GM18505 (cell line): ENCODE data around the gene ZNRF1.

Experiments
- ATAC-seq: cut with Tn5 transposase; IDR thresholded peaks from one replicate; pipeline ENCODE4 v1.9.1; 2021; ENCODE audit not compliant: unreplicated experiment
- POLR2A ChIP-seq: IDR thresholded peaks from 4 replicates; pipeline ENCODE4 v1.6.1; 2011; ENCODE audit warnings: borderline replicate concordance; ENCODE audit not compliant: insufficient read depth, insufficient read length; ENCODE audit errors: extremely low read depth

The ZNRF1 gene

DNA sequence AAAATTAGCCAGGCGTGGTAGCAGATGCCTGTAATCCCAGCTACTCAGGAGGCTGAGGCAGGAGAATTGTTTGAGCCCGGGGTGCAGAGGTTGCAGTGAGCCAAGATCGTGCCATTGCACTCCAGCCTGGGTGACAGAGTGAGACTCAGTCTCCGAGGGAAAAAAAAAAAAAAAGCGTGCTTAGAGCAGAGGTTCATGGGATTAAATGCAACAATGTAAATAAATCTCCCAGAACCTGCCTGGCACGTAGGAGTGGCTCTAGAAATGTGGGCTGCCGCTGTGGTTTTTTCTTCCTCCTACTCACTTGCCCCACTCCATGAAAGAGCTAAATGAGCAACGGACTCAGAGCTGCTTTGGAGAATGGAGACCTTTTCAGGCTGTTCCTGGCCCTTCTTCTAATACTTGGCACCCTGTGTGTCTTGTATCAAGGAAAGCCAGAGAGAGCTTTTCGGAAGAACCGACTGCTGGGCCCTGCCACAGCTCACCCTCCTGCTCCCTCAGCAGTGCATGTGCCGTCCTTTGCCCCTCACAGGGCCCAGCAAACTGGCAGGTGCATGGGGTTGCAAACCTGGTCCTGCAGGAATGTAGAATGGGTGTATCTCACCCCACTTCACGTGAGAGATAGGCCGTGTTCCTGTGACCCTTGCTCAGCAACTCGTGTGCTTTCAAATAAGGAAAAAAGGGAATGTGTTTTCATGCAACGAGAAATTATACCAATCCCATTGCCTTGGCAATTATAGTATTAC lies 65.8 kb downstream of the ZNRF1 start:
- no peak for ATAC-seq
- TF ChIP-seq POLR2A: no peak

- TF ChIP-seq POLR2A: no peak
- no peak for ATAC-seq
Observed at GRCh38 chr16:75065149-75065505, 66.3 kb downstream of the ZNRF1 start.

DNA sequence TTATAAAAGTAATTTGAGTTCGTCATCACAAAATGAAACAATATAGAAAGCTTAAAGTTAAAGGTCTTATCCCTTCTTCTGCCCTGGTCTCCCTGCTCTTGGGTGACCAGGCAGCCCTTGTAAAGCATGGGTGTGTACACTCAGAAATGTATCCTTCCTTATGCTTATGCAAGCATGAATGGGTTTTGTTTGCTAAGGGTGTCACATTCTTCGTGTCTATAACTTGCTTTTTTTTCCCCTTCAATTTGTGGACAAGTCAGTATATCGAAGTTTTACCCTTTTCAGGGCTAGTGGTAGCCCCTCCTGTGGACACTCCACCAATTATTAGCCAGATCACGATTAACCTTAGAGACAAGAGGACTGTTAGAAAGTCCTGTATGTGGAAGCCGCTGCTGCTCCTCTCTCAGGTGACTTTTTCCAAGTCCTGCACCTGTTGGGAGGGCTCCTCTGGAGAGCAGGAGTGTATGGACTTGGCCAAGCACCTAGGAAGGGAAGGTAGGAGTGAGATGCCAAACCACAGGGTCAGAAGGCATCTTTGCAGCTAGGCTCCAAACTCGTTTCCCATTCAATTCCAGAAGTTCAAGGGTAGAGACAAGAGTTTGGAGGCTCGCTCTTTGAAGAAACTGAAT lies 66.8 kb downstream of the ZNRF1 start:
- no peak for ATAC-seq
- no peak for TF ChIP-seq POLR2A

DNA sequence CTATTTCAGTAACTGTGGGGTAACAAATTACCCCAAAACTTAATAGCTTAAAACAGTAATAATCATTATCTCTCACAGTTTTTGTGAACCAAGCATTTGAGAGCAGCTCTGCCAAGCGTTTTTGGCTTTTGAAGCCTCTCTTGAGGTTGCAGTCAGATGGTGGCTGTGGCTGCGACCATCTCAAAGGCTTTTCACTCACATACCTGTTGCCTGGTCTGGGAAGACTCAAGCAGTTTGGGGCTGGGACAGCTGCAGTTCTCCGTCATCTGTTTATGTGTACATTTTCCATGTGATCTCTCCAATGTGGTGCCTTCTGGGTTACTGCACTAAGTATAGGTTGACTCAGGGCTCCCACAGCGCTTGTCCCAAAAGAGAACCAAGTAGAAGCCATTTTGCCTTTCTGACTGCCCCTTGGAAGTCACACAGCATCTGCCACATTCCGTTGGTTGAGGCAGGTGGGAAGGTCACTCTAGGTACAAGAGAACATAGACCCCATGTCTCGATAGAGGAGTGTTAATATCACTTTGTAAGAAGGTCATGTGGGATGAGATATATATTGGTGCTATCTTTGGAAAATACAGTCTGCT lies 68.1 kb downstream of the ZNRF1 start:
- TF ChIP-seq POLR2A: no peak
- no peak for ATAC-seq

DNA sequence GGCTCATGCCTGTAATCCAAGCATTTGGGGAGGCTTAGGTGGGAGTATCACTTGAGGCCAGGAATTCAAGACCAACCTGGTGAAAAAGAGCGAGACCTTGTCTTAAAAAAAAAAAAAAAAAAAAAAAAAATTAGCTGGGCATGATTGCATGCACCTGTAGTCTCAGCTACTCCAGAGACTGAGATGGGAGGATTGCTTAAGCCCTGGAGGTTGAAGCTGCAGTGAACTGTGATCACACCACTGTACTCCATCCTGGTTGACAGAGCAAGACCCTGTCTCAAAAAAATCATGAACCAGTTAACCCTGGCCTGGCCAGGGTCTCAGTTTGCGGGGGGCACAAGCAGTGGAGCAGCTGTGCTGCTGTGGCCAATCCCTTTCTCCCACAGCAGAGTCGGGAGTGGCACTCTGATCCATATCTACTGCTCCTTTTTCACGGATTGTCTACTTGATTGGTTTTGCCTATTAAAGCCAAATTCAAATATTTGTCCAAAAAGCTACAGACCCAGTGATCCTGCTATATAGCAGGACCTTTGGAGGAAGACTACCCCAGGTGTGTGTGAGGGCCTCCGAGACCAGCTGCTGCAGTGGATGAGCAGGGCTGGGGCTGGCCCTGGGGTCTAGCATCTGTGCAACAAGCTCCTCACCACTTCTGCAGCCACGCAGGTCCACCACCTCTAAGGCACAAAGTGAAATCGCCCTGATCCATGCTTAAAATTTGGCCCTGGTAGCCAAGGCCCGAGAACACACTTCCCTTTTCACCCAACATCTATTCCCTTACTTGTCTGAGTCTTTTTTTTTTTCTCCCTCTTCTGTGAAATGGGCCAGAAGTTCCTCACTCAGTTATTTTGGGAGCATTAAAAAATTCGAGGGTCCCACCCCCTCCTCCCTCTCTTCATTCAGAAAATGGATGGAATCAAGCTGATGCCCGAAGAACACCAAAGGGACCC lies 69.5 kb downstream of the ZNRF1 start:
- TF ChIP-seq POLR2A: no peak
- ATAC-seq: no peak

- no peak for ATAC-seq
- TF ChIP-seq POLR2A: no peak
Observed at GRCh38 chr16:75070012-75070841, 71.4 kb downstream of the ZNRF1 start.

DNA sequence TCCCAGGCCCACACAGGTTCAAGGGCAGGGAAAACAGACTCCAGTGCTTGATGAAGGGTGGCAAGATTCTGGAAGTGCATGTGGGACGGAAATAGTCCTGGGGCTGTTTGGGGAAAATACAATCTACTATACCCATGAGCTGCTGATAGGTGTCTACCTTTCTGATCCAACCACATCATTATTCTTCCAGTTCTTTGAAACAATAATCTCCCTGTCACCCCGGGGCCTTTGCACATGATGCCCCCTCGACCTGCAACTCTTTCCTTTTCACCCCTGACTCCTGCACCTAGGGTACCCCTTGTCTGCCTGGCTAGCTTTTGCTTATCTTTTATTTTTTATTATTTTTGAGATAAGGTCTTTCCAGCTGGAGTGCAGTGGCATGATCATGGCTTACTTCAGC lies 72.8 kb downstream of the ZNRF1 start:
- no peak for TF ChIP-seq POLR2A
- no peak for ATAC-seq

GRCh38 chr16:75072239-75072947 lies 73.6 kb downstream of the ZNRF1 start:
- no peak for ATAC-seq
- no peak for TF ChIP-seq POLR2A

GRCh38 chr16:75073545-75074303 lies 74.9 kb downstream of the ZNRF1 start:
- TF ChIP-seq POLR2A: no peak
- ATAC-seq: no peak

DNA sequence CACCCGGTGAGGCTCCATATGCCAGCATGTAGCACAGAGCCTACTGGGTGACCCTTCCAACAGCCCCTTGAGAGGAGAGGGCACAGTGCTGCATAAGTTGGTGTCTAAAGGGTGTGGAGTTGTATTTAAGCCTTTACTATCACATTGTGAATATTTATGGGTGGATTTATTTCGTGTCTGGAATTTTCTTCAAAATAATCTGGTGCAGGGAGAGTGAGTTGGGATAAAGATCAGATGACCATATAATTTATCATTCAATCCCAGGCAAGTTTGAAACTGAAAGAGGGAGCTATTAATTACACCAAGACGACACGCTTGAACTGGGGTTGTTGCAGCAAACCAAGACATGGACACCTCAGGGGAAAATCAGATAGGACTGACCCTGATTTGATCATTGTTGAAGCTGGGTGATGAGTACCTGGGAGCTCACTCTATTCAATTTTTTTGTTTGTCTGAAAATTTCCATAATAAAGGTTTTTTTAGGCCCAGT lies 75.5 kb downstream of the ZNRF1 start:
- TF ChIP-seq POLR2A: no peak
- no peak for ATAC-seq
